Natural killer cell (primary cell): Measurements from ENCODE around the gene STON1. TPM values are rescaled to one million over a fixed set of nuclear protein-coding genes. Genes with fewer than 3 reads are reported as not detected.

Source experiments
- ATAC-seq, 3 donors: fragments of 150-1000 bp in 2 of 3; fragments of 200-7000 bp in 1 of 3; cut with Tn5 transposase; 1 replicate in 1 of 3; 2 replicates in 2 of 3; pipeline ENCODE4 v1.10.0; 2021; ENCODE audit warnings: mild to moderate bottlenecking in 2 of 3, moderate library complexity in 2 of 3
- DNase-seq, 2 donors: peaks; one replicate each; pipeline versions ENCODE4 v3.0.0 to v3.0.0-alpha.2; 2013 to 2021; ENCODE audit warnings: mixed read lengths in 1 of 2
- H3K27ac ChIP-seq: one replicate; pipeline ENCODE4 v1.5.1; 2013; ENCODE audit warnings: mild to moderate bottlenecking, low read length
- H3K27me3 ChIP-seq: one replicate; pipeline ENCODE4 v1.6.1; 2013; ENCODE audit warnings: low read length; ENCODE audit not compliant: control insufficient read depth, insufficient read depth
- H3K36me3 ChIP-seq: one replicate; pipeline ENCODE4 v1.6.1; 2013; ENCODE audit warnings: low read length; ENCODE audit not compliant: control insufficient read depth, insufficient read depth
- H3K4me1 ChIP-seq: one replicate; pipeline ENCODE4 v1.6.1; 2013; ENCODE audit warnings: low read length; ENCODE audit not compliant: control insufficient read depth, insufficient read depth
- H3K4me3 ChIP-seq: one replicate; pipeline ENCODE4 v1.5.1; 2013; ENCODE audit warnings: low read length
- H3K9me3 ChIP-seq: one replicate; pipeline ENCODE4 v1.6.1; 2013; ENCODE audit warnings: low read length; ENCODE audit not compliant: control insufficient read depth, insufficient read depth
- H3K27ac Mint-ChIP-seq, 2 donors: one replicate each; pipeline ENCODE4 v1.8.0; 2022; ENCODE audit warnings: mild to moderate bottlenecking in 2 of 2, mixed read lengths in 2 of 2, moderate library complexity in 1 of 2
- H3K27me3 Mint-ChIP-seq, 2 donors: one replicate each; pipeline ENCODE4 v1.8.0; 2022; ENCODE audit warnings: low read depth in 2 of 2, mixed read lengths in 2 of 2
- H3K36me3 Mint-ChIP-seq: one replicate; pipeline ENCODE4 v1.8.0; 2022; ENCODE audit warnings: mixed read lengths
- H3K4me1 Mint-ChIP-seq, 2 donors: one replicate each; pipeline ENCODE4 v1.8.0; 2022; ENCODE audit warnings: mixed read lengths in 2 of 2
- H3K4me3 Mint-ChIP-seq: one replicate; pipeline ENCODE4 v1.8.0; 2022; ENCODE audit warnings: mild to moderate bottlenecking, moderate library complexity, mixed read lengths
- H3K9me3 Mint-ChIP-seq, 2 donors: one replicate each; pipeline ENCODE4 v1.8.0; 2022; ENCODE audit warnings: mixed read lengths in 2 of 2
- CTCF ChIP-seq: fragments of 200-600 bp; IDR thresholded peaks from one replicate; pipeline ENCODE4 v1.8.0; 2022; ENCODE audit warnings: antibody characterized with exemption
- WGBS: methylation state at CpG from one replicate; pipeline ENCODE4 v1.1.7; 2013; ENCODE audit warnings: missing lambda C conversion rate; ENCODE audit not compliant: insufficient coverage; 5-methylcytosine and 5-hydroxymethylcytosine counted together
- intact Hi-C: fragments of 100-400 bp; cut with micrococcal nuclease; formaldehyde crosslinking; loops from one replicate; pipeline ENCODE4 v1.14.2; 2022
- total RNA-seq, 4 donors: library from RNA; stranded (reverse); fragments of 120-200 nt in 1 of 4; gene quantifications; one replicate each; pipeline versions ENCODE4 v1.2.3 to v1.2.4, GENCODE V29; 2013 to 2022

STON1 gene
- total RNA-seq, 3 donors from 2014 or later (not counting 1 experiment from before 2014, with no cell fraction given) = 1.8 to 4.5 (median 3.0) TPM

- peaks cover 2 to 4% of the 10 kb centered on the region in 2 donors for H3K9me3 Mint-ChIP-seq
- no peaks in the 10 kb centered on the region for H3K27me3 Mint-ChIP-seq
- WGBS = no CpG with 5 or more reads among the region's 2 CpGs
Measured at GRCh38 chr2:48624696-48625095, 94.7 kb downstream of the STON1 start.

GRCh38 chr2:48626047-48626446 lies 96.1 kb downstream of the STON1 start:
- Mint-ChIP-seq H3K4me3 (no peak overlapping the region), H3K27ac (no peak overlapping the region), H3K27me3 (no peaks in the 10 kb centered on the region), H3K9me3 (peaks cover 2 to 4% of the 10 kb centered on the region in 2 donors), H3K4me1 (no peaks in the 10 kb centered on the region), H3K36me3 (peaks cover 1% of the 10 kb centered on the region)
- Histone ChIP-seq H3K4me3 (no peak overlapping the region), H3K9me3 (no peaks in the 10 kb centered on the region), H3K27ac (no peak overlapping the region), H3K27me3 (no peaks in the 10 kb centered on the region), H3K36me3 (no peaks in the 10 kb centered on the region), H3K4me1 (no peaks in the 10 kb centered on the region)
- intact Hi-C loops = no loop called here
- TF ChIP-seq CTCF = no peak
- DNase-seq (no peak), ATAC-seq (no peak)

More at GRCh38 chr2:48624696-48625095, 94.7 kb downstream of the STON1 start:
- H3K36me3 Mint-ChIP-seq = no peaks in the 10 kb centered on the region
- H3K4me3 ChIP-seq = no peak overlapping the region
- H3K4me1 Mint-ChIP-seq = no peaks in the 10 kb centered on the region
- H3K27ac Mint-ChIP-seq = no peak overlapping the region
- ATAC-seq (no peak), DNase-seq (no peak)
- no peaks in the 10 kb centered on the region for H3K9me3 ChIP-seq
- intact Hi-C loops = no loop called here
- no peaks in the 10 kb centered on the region for H3K27me3 ChIP-seq
- no peaks in the 10 kb centered on the region for H3K4me1 ChIP-seq
- H3K36me3 ChIP-seq = no peaks in the 10 kb centered on the region
- TF ChIP-seq CTCF = no peak
- H3K4me3 Mint-ChIP-seq = no peak overlapping the region
- H3K27ac ChIP-seq = no peak overlapping the region

- H3K27ac ChIP-seq = no peak overlapping the region
- peaks cover 2 to 4% of the 10 kb centered on the region in 2 donors for H3K9me3 Mint-ChIP-seq
- no peaks in the 10 kb centered on the region for H3K36me3 ChIP-seq
- no peak for ATAC-seq
- H3K4me3 Mint-ChIP-seq = no peak overlapping the region
- no peaks in the 10 kb centered on the region for H3K27me3 ChIP-seq
- H3K4me1 Mint-ChIP-seq = no peaks in the 10 kb centered on the region
- intact Hi-C loops = no loop called here
- no peak for TF ChIP-seq CTCF
- H3K27me3 Mint-ChIP-seq = peaks cover 0 to 7% of the 10 kb centered on the region in 2 donors
- no peak for DNase-seq
- H3K36me3 Mint-ChIP-seq = peaks cover 10% of the 10 kb centered on the region
- no peaks in the 10 kb centered on the region for H3K4me1 ChIP-seq
- no peak overlapping the region for H3K27ac Mint-ChIP-seq
- H3K9me3 ChIP-seq = no peaks in the 10 kb centered on the region
- no peak overlapping the region for H3K4me3 ChIP-seq
- WGBS = 95% methylated on average over 4 of the region's 5 CpGs
Measured at GRCh38 chr2:48633143-48633542, 103.2 kb downstream of the STON1 start.

GRCh38 chr2:48635786-48636185 lies 105.8 kb downstream of the STON1 start:
- H3K4me1 Mint-ChIP-seq = no peaks in the 10 kb centered on the region
- no peaks in the 10 kb centered on the region for H3K36me3 ChIP-seq
- no peak overlapping the region for H3K27ac ChIP-seq
- no peaks in the 10 kb centered on the region for H3K9me3 ChIP-seq
- peaks cover 0 to 10% of the 10 kb centered on the region in 2 donors for H3K27me3 Mint-ChIP-seq
- H3K4me1 ChIP-seq = no peaks in the 10 kb centered on the region
- intact Hi-C loops = no loop called here
- H3K36me3 Mint-ChIP-seq = peaks cover 10% of the 10 kb centered on the region
- DNase-seq (no peak), ATAC-seq (no peak)
- no peak overlapping the region for H3K27ac Mint-ChIP-seq
- no peak overlapping the region for H3K4me3 ChIP-seq
- no peaks in the 10 kb centered on the region for H3K27me3 ChIP-seq
- WGBS = 75% methylated on average over 1 of the region's 2 CpGs
- H3K4me3 Mint-ChIP-seq = no peak overlapping the region
- TF ChIP-seq CTCF = no peak
- peaks cover 2 to 4% of the 10 kb centered on the region in 2 donors for H3K9me3 Mint-ChIP-seq
